Endodermal cell (in vitro differentiated cells): ENCODE data around the gene PHF5A. TPM values are rescaled to one million over a fixed set of nuclear protein-coding genes. Genes with fewer than 3 reads are reported as not detected.

Source experiments
- DNase-seq: peaks from one replicate; pipeline ENCODE4 v3.0.0-alpha.2; 2017
- H3K27ac ChIP-seq: 2 replicates; pipeline ENCODE4 v1.5.1; 2013; ENCODE audit warnings: mild to moderate bottlenecking, low read depth, low read length, moderate library complexity
- H3K27me3 ChIP-seq: 2 replicates; pipeline ENCODE4 v1.6.1; 2013; ENCODE audit warnings: mild to moderate bottlenecking, low read length, moderate library complexity; ENCODE audit not compliant: insufficient read depth, control insufficient read depth, poor library complexity, severe bottlenecking
- H3K36me3 ChIP-seq: 2 replicates; pipeline ENCODE4 v1.7.0; 2013; ENCODE audit warnings: mild to moderate bottlenecking, low read length, moderate library complexity; ENCODE audit not compliant: control insufficient read depth, insufficient read depth
- H3K4me1 ChIP-seq: one replicate; pipeline ENCODE4 v1.7.0; 2013; ENCODE audit warnings: low read length; ENCODE audit not compliant: control insufficient read depth, insufficient read depth
- H3K4me3 ChIP-seq: 2 replicates; pipeline ENCODE4 v1.5.1; 2013; ENCODE audit warnings: mild to moderate bottlenecking, low read length, moderate library complexity
- H3K9ac ChIP-seq: 2 replicates; pipeline ENCODE4 v1.6.1; 2013; ENCODE audit warnings: mild to moderate bottlenecking, low read length, moderate library complexity; ENCODE audit not compliant: poor library complexity, severe bottlenecking; ENCODE audit errors: extremely low read depth
- H3K9me3 ChIP-seq: 2 replicates; pipeline ENCODE4 v1.6.1; 2013; ENCODE audit warnings: mild to moderate bottlenecking, low read length, moderate library complexity; ENCODE audit not compliant: control insufficient read depth
- H3K27ac Mint-ChIP-seq: 2 replicates; pipeline ENCODE4 v1.8.0; 2020; ENCODE audit warnings: mixed read lengths
- H3K27me3 Mint-ChIP-seq: 2 replicates; pipeline ENCODE4 v1.8.0; 2021; ENCODE audit warnings: mild to moderate bottlenecking, mixed read lengths; ENCODE audit not compliant: insufficient read depth
- H3K36me3 Mint-ChIP-seq: 2 replicates; pipeline ENCODE4 v1.8.0; 2020; ENCODE audit warnings: low read depth, mixed read lengths
- H3K4me1 Mint-ChIP-seq: 2 replicates; pipeline ENCODE4 v1.8.0; 2020; ENCODE audit warnings: mixed read lengths
- H3K4me3 Mint-ChIP-seq: 2 replicates; pipeline ENCODE4 v1.8.0; 2020; ENCODE audit warnings: mild to moderate bottlenecking, moderate library complexity, mixed read lengths
- H3K9me3 Mint-ChIP-seq: 2 replicates; pipeline ENCODE4 v1.8.0; 2020; ENCODE audit warnings: mild to moderate bottlenecking, mixed read lengths
- WGBS, 2 experiments: methylation state at CpG; one replicate each; pipeline versions ENCODE4 v1.1.5 to v1.1.7; 2013; ENCODE audit warnings: missing lambda C conversion rate in 2 of 2, mixed read lengths in 1 of 2; ENCODE audit not compliant: insufficient coverage in 1 of 2, insufficient read length in 1 of 2; 5-methylcytosine and 5-hydroxymethylcytosine counted together
- total RNA-seq, 2 donors: library from RNA; stranded (reverse); fragmentation: NEBNext Ultra II Directional in 1 of 2; extraction: Animal tissue kit (Norgen Biotek cat#: 25700) in 1 of 2; gene quantifications; 2 replicates in 1 of 2; 3 replicates in 1 of 2; pipeline ENCODE4 v1.2.1, GENCODE V29; 2021
- TF ChIP-seq, protein P1 (sequence below): fragments of 200-600 bp; sonication (generic); conservative IDR thresholded peaks from 2 replicates; pipeline ENCODE4 v1.5.0; 2021; ENCODE audit warnings: antibody characterized with exemption, mild to moderate bottlenecking

The PHF5A gene
- total RNA-seq, 2 donors from 2014 or later, result 71.0 to 80.8 TPM

- Mint-ChIP-seq H3K9me3 (no peaks in the 10 kb centered on the region), H3K27me3 (no peaks in the 10 kb centered on the region), H3K27ac (peak overlapping the region; percentile 85), H3K4me3 (no peak overlapping the region), H3K4me1 (peaks cover 10% of the 10 kb centered on the region), H3K36me3 (peaks cover 34% of the 10 kb centered on the region)
- WGBS, 2 experiments, result 52 to 57% methylated on average over 9 to 17 of the region's 17 CpGs
- Histone ChIP-seq H3K27me3 (no peaks in the 10 kb centered on the region), H3K4me1 (peaks cover 8% of the 10 kb centered on the region), H3K27ac (peak overlapping the region; percentile 48), H3K9ac (no peak overlapping the region), H3K36me3 (peaks cover 47% of the 10 kb centered on the region), H3K4me3 (no peak overlapping the region), H3K9me3 (no peaks in the 10 kb centered on the region)
- DNase-seq, result peak; percentile 96
- TF ChIP-seq, protein P1, sequence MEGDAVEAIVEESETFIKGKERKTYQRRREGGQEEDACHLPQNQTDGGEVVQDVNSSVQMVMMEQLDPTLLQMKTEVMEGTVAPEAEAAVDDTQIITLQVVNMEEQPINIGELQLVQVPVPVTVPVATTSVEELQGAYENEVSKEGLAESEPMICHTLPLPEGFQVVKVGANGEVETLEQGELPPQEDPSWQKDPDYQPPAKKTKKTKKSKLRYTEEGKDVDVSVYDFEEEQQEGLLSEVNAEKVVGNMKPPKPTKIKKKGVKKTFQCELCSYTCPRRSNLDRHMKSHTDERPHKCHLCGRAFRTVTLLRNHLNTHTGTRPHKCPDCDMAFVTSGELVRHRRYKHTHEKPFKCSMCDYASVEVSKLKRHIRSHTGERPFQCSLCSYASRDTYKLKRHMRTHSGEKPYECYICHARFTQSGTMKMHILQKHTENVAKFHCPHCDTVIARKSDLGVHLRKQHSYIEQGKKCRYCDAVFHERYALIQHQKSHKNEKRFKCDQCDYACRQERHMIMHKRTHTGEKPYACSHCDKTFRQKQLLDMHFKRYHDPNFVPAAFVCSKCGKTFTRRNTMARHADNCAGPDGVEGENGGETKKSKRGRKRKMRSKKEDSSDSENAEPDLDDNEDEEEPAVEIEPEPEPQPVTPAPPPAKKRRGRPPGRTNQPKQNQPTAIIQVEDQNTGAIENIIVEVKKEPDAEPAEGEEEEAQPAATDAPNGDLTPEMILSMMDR, result no peak
Measured at GRCh38 chr22:41512421-41513194, 44.1 kb upstream of the PHF5A start.

DNA sequence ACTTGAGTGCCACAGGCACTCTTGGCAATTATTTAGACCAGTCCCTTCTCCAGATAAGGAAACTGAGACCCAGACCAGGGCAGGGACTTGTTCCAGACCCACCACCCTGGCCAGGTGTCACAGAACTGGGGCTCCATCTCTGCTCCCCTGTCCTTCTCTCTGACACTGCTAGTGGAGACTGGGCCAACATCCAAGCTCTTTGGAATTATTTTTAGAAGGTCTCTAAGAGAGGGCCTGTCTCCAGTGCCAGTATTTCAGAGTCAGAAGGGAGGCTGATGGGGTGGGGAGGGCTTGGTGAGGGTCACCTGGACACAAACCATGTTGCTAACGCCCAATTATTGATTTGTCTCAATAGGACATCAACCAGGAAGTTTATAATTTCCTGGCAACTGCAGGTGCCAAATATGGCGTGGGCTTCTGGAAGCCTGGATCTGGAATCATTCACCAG, 43.1 kb upstream of the PHF5A start:
- H3K27ac ChIP-seq, result no peak overlapping the region
- H3K36me3 ChIP-seq, result peaks cover 44% of the 10 kb centered on the region
- WGBS, 2 experiments, result 95 to 100% methylated on average over 2 of the region's 2 CpGs
- no peak for DNase-seq
- no peak overlapping the region for H3K4me3 Mint-ChIP-seq
- no peak overlapping the region for H3K27ac Mint-ChIP-seq
- no peaks in the 10 kb centered on the region for H3K27me3 Mint-ChIP-seq
- peaks cover 8% of the 10 kb centered on the region for H3K4me1 ChIP-seq
- no peak overlapping the region for H3K4me3 ChIP-seq
- no peak overlapping the region for H3K9ac ChIP-seq
- H3K27me3 ChIP-seq, result no peaks in the 10 kb centered on the region
- peaks cover 10% of the 10 kb centered on the region for H3K4me1 Mint-ChIP-seq
- H3K9me3 ChIP-seq, result no peaks in the 10 kb centered on the region
- TF ChIP-seq, protein P1, result no peak
- H3K36me3 Mint-ChIP-seq, result peaks cover 41% of the 10 kb centered on the region
- no peaks in the 10 kb centered on the region for H3K9me3 Mint-ChIP-seq

DNA sequence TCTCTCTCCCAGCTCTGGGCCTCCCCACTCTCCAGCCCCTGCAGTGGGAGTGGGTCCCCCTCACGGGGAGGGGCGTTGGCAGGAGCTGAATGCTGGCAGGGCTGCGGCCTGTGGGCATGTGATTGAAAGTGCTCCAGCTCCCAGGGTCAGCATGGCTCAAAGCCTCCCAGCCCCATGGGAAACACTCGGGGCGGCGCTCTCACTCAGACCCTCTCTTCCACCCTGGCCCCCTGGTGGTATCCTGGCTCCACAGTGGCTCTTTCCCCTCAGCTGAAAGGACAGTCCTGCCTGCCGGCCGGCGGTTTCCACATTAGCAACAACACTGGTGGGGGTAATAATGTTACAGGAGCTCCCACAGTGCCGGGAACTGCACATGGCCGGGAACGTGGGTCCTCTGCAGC, 40.3 kb upstream of the PHF5A start:
- 93 to 96% methylated on average over 7 to 12 of the region's 12 CpGs for WGBS, 2 experiments

More for the DNA sequence above, 40.3 kb upstream of the PHF5A start:
- H3K27ac ChIP-seq, result no peak overlapping the region
- DNase-seq, result peak; percentile 62
- H3K27me3 ChIP-seq, result no peaks in the 10 kb centered on the region
- H3K4me1 ChIP-seq, result peaks cover 8% of the 10 kb centered on the region
- H3K9me3 ChIP-seq, result no peaks in the 10 kb centered on the region
- peaks cover 10% of the 10 kb centered on the region for H3K4me1 Mint-ChIP-seq
- H3K4me3 ChIP-seq, result no peak overlapping the region
- no peak overlapping the region for H3K9ac ChIP-seq
- no peak overlapping the region for H3K4me3 Mint-ChIP-seq
- peak overlapping the region; percentile 37 for H3K27ac Mint-ChIP-seq
- TF ChIP-seq, protein P1, result peak; percentile 49
- peaks cover 39% of the 10 kb centered on the region for H3K36me3 Mint-ChIP-seq
- H3K9me3 Mint-ChIP-seq, result no peaks in the 10 kb centered on the region
- peaks cover 32% of the 10 kb centered on the region for H3K36me3 ChIP-seq
- H3K27me3 Mint-ChIP-seq, result no peaks in the 10 kb centered on the region
